Ovary (tissue), 9 donors: ENCODE results near the gene DOCK4. TPM values are rescaled to one million over a fixed set of nuclear protein-coding genes. Genes with fewer than 3 reads are reported as not detected.

Source experiments
- DNase-seq, 5 donors: peaks; one replicate each; pipeline ENCODE4 v3.0.0-alpha.2; 2019 to 2020
- H3K27ac ChIP-seq, 2 donors: fragments of 200-600 bp; one replicate each; pipeline versions ENCODE4 v1.5.1 to v1.8.0; 2019 to 2022
- H3K27me3 ChIP-seq: fragments of 200-600 bp; one replicate; pipeline ENCODE4 v1.8.0; 2022
- H3K36me3 ChIP-seq: fragments of 200-600 bp; sonication (generic); one replicate; pipeline ENCODE4 v1.5.1; 2019
- H3K4me1 ChIP-seq: one replicate; pipeline ENCODE4 v1.8.1; 2013; ENCODE audit warnings: mild to moderate bottlenecking, moderate library complexity; ENCODE audit not compliant: insufficient read depth
- H3K4me3 ChIP-seq: fragments of 200-600 bp; sonication (generic); one replicate; pipeline ENCODE4 v1.5.1; 2017
- H3K9me3 ChIP-seq, 2 donors: fragments of 200-600 bp in 1 of 2; sonication (generic) in 1 of 2; one replicate each; pipeline versions ENCODE4 v1.5.1 to v1.8.1; 2013 to 2019; ENCODE audit warnings: mild to moderate bottlenecking in 1 of 2, moderate library complexity in 1 of 2
- EP300 ChIP-seq: sonication (generic); formaldehyde crosslinking; IDR thresholded peaks from one replicate; pipeline ENCODE4 v1.6.1; 2017; ENCODE audit warnings: antibody characterized with exemption
- POLR2A ChIP-seq: fragments of 450-650 bp; IDR thresholded peaks from one replicate; pipeline ENCODE4 v1.6.1; 2017; ENCODE audit warnings: antibody characterized with exemption, mild to moderate bottlenecking, moderate library complexity
- WGBS, 3 donors: extraction: QIAGEN DNeasy Blood & Tissue Kit in 1 of 3; methylation state at CpG; one replicate each; pipeline versions ENCODE4 v1.1.5 to v1.1.7; 2013 to 2017; 5-methylcytosine and 5-hydroxymethylcytosine counted together
- intact Hi-C, 4 donors: fragments of 100-400 bp; cut with DNase I; formaldehyde crosslinking; loops; one replicate each; pipeline versions ENCODE4 v1.11.0 to v1.15.1; 2022 to 2023
- polyA plus RNA-seq, 2 donors: library from polyadenylated mRNA; stranded (reverse); fragments of 200-250 nt in 1 of 2; fragments of 350-450 nt in 1 of 2; fragmentation: Illumina TruSeq in 1 of 2; extraction: RNeasy Lipid Tissue Mini Kit (QIAGEN cat#74804) in 1 of 2; gene quantifications; one replicate each; pipeline ENCODE4 v1.2.3, GENCODE V29; 2013 to 2014
- total RNA-seq, 7 donors: library from RNA; depleted of rRNA in 2 of 7; stranded (reverse); fragments of >200 nt in 2 of 7; fragmentation: NEBNext Ultra II Directional in 3 of 7; extraction: Animal tissue kit (Norgen Biotek cat#: 25700) in 3 of 7; gene quantifications; one replicate each; pipeline versions ENCODE4 v1.1.0 to v1.2.4, GENCODE V29; 2016 to 2023
- TF ChIP-seq, protein P1 (sequence below), 3 donors: fragments of 450-650 bp in 2 of 3; fragments of 200-600 bp in 1 of 3; IDR thresholded peaks; one replicate each; pipeline versions ENCODE4 v1.5.1 to v1.8.0; 2016 to 2022; ENCODE audit warnings: antibody characterized with exemption in 3 of 3, mild to moderate bottlenecking in 1 of 3
- donor health status: DM: no; HTN: no; CAD: no; lungs with moderate emphysema.
- donor health status: DM: no; HTN: no; CAD: no.
- donor health status: Bipolar disorder and iron deficiency.
- donor health status: DM: yes; HTN: yes; CAD: no.
- donor health status: DM: no; HTN: no; CAD: no.
- donor health status: DM: yes; HTN: yes; CAD: no.

DOCK4 gene
- total and polyA plus RNA-seq, 9 donors: 9.5 to 39.7 (median 27.3) TPM

- H3K9me3 ChIP-seq: no peaks in the 10 kb centered on the region
- intact Hi-C loops: no loop called here
- no peak overlapping the region for H3K4me3 ChIP-seq
- no peaks in the 10 kb centered on the region for H3K36me3 ChIP-seq
- H3K4me1 ChIP-seq: no peaks in the 10 kb centered on the region
- no peak overlapping the region for H3K27ac ChIP-seq
- DNase-seq: no peak
- WGBS, 3 donors: 94 to 97% (median 96%) methylated on average over 9 of the region's 9 CpGs
- no peak for TF ChIP-seq POLR2A
- TF ChIP-seq EP300: no peak
- TF ChIP-seq, protein P1, sequence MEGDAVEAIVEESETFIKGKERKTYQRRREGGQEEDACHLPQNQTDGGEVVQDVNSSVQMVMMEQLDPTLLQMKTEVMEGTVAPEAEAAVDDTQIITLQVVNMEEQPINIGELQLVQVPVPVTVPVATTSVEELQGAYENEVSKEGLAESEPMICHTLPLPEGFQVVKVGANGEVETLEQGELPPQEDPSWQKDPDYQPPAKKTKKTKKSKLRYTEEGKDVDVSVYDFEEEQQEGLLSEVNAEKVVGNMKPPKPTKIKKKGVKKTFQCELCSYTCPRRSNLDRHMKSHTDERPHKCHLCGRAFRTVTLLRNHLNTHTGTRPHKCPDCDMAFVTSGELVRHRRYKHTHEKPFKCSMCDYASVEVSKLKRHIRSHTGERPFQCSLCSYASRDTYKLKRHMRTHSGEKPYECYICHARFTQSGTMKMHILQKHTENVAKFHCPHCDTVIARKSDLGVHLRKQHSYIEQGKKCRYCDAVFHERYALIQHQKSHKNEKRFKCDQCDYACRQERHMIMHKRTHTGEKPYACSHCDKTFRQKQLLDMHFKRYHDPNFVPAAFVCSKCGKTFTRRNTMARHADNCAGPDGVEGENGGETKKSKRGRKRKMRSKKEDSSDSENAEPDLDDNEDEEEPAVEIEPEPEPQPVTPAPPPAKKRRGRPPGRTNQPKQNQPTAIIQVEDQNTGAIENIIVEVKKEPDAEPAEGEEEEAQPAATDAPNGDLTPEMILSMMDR (IDR thresholded peaks at IDR 0.05): no peak
- no peaks in the 10 kb centered on the region for H3K27me3 ChIP-seq
These were observed 32.8 kb upstream of the DOCK4 start for GRCh38 chr7:112238852-112239610.

GRCh38 chr7:112238330-112238729, 32.1 kb upstream of the DOCK4 start:
- no peaks in the 10 kb centered on the region for H3K36me3 ChIP-seq
- no peaks in the 10 kb centered on the region for H3K9me3 ChIP-seq
- no peaks in the 10 kb centered on the region for H3K4me1 ChIP-seq
- 97 to 99% (median 98%) methylated on average over 3 of the region's 3 CpGs for WGBS, 3 donors
- H3K4me3 ChIP-seq: no peak overlapping the region
- no peak for TF ChIP-seq POLR2A
- TF ChIP-seq, protein P1 (IDR thresholded peaks at IDR 0.05): no peak
- no peak for TF ChIP-seq EP300
- H3K27ac ChIP-seq: no peak overlapping the region
- intact Hi-C loops: no loop called here
- no peak for DNase-seq
- no peaks in the 10 kb centered on the region for H3K27me3 ChIP-seq

- intact Hi-C loops: no loop called here
- WGBS, 3 donors: 96 to 100% (median 97%) methylated on average over 2 of the region's 2 CpGs
- Histone ChIP-seq H3K4me3 (no peak overlapping the region), H3K4me1 (no peaks in the 10 kb centered on the region), H3K27me3 (no peaks in the 10 kb centered on the region), H3K9me3 (no peaks in the 10 kb centered on the region), H3K36me3 (no peaks in the 10 kb centered on the region), H3K27ac (no peak overlapping the region)
- DNase-seq: no peak
- no peak for TF ChIP-seq POLR2A
- TF ChIP-seq EP300: no peak
- TF ChIP-seq, protein P1 (IDR thresholded peaks at IDR 0.05): no peak
These were observed 30.4 kb upstream of the DOCK4 start for GRCh38 chr7:112236597-112236996.

GRCh38 chr7:112234147-112234546, 27.9 kb upstream of the DOCK4 start:
- WGBS, 3 donors: 96 to 100% (median 99%) methylated on average over 1 of the region's 1 CpG
- H3K36me3 ChIP-seq: no peaks in the 10 kb centered on the region
- TF ChIP-seq, protein P1 (IDR thresholded peaks at IDR 0.05): no peak
- no peak for TF ChIP-seq POLR2A
- no peak for TF ChIP-seq EP300
- H3K27ac ChIP-seq: no peak overlapping the region
- H3K4me3 ChIP-seq: no peak overlapping the region
- intact Hi-C loops: no loop called here
- no peak for DNase-seq
- H3K9me3 ChIP-seq: no peaks in the 10 kb centered on the region
- peaks cover 3% of the 10 kb centered on the region for H3K4me1 ChIP-seq
- no peaks in the 10 kb centered on the region for H3K27me3 ChIP-seq
